ENCODE results near the gene RELN. TPM values are rescaled to one million over a fixed set of nuclear protein-coding genes. Genes with fewer than 3 reads are reported as not detected.

The RELN gene
- total and polyA plus RNA-seq, 5 donors: 1.1 to 4.1 (median 1.4) TPM

GRCh38 chr7:103698064-103698463, 291.4 kb downstream of the RELN start:
- Histone ChIP-seq H3K27me3 (ENCODE audit: control insufficient read depth, insufficient read depth) (peaks cover 2% of the 10 kb centered on the region), H3K9me3 (ENCODE audit: control insufficient read depth, low read length) (no peaks in the 10 kb centered on the region), H3K4me3 (ENCODE audit: low read length) (no peak overlapping the region), H3K4me1 (ENCODE audit: control insufficient read depth, insufficient read depth, low read length) (no peaks in the 10 kb centered on the region), H3K27ac (ENCODE audit: low read length) (no peak overlapping the region)
- ATAC-seq (no peak), DNase-seq (no peak)
- intact Hi-C loops (cut with DNase I): no loop called here

- H3K27ac ChIP-seq (ENCODE audit: low read length): no peak overlapping the region
- H3K9me3 ChIP-seq (ENCODE audit: control insufficient read depth, low read length): no peaks in the 10 kb centered on the region
- no peaks in the 10 kb centered on the region for H3K4me1 ChIP-seq (ENCODE audit: control insufficient read depth, insufficient read depth, low read length)
- DNase-seq (no peak), ATAC-seq (no peak)
- no peak overlapping the region for H3K4me3 ChIP-seq (ENCODE audit: low read length)
- WGBS: 79% methylated on average over 4 of the region's 4 CpGs
- H3K27me3 ChIP-seq (ENCODE audit: control insufficient read depth, insufficient read depth): peaks cover 2% of the 10 kb centered on the region
- intact Hi-C loops (cut with DNase I): no loop called here
Observed at GRCh38 chr7:103695521-103695920, 293.9 kb downstream of the RELN start.

GRCh38 chr7:103694304-103694703, 295.2 kb downstream of the RELN start:
- ATAC-seq (no peak), DNase-seq (no peak)
- Histone ChIP-seq H3K27ac (ENCODE audit: low read length) (no peak overlapping the region), H3K4me1 (ENCODE audit: control insufficient read depth, insufficient read depth, low read length) (no peaks in the 10 kb centered on the region), H3K4me3 (ENCODE audit: low read length) (no peak overlapping the region), H3K27me3 (ENCODE audit: control insufficient read depth, insufficient read depth) (no peaks in the 10 kb centered on the region), H3K9me3 (ENCODE audit: control insufficient read depth, low read length) (no peaks in the 10 kb centered on the region)
- 93% methylated on average over 4 of the region's 4 CpGs for WGBS
- intact Hi-C loops (cut with DNase I): no loop called here

- ATAC-seq (no peak), DNase-seq (no peak)
- WGBS: 74% methylated on average over 4 of the region's 4 CpGs
- Histone ChIP-seq H3K27ac (ENCODE audit: low read length) (no peak overlapping the region), H3K4me1 (ENCODE audit: control insufficient read depth, insufficient read depth, low read length) (no peaks in the 10 kb centered on the region), H3K9me3 (ENCODE audit: control insufficient read depth, low read length) (no peaks in the 10 kb centered on the region), H3K4me3 (ENCODE audit: low read length) (no peak overlapping the region), H3K27me3 (ENCODE audit: control insufficient read depth, insufficient read depth) (no peaks in the 10 kb centered on the region)
- intact Hi-C loops (cut with DNase I): no loop called here
Observed at GRCh38 chr7:103691291-103691690, 298.2 kb downstream of the RELN start.

- 57% methylated on average over 6 of the region's 6 CpGs for WGBS
Observed at GRCh38 chr7:103690242-103690974, 299.1 kb downstream of the RELN start.

GRCh38 chr7:103689255-103689654, 300.2 kb downstream of the RELN start:
- ATAC-seq (no peak), DNase-seq (no peak)
- 48% methylated on average over 5 of the region's 5 CpGs for WGBS
- no peak overlapping the region for H3K4me3 ChIP-seq (ENCODE audit: low read length)
- H3K27me3 ChIP-seq (ENCODE audit: control insufficient read depth, insufficient read depth): no peaks in the 10 kb centered on the region
- H3K9me3 ChIP-seq (ENCODE audit: control insufficient read depth, low read length): no peaks in the 10 kb centered on the region
- intact Hi-C loops (cut with DNase I): no loop called here
- no peak overlapping the region for H3K27ac ChIP-seq (ENCODE audit: low read length)
- H3K4me1 ChIP-seq (ENCODE audit: control insufficient read depth, insufficient read depth, low read length): no peaks in the 10 kb centered on the region

More at GRCh38 chr7:103690242-103690974, 299.1 kb downstream of the RELN start:
- DNase-seq (no peak), ATAC-seq (no peak)
- Histone ChIP-seq H3K4me1 (ENCODE audit: control insufficient read depth, insufficient read depth, low read length) (no peaks in the 10 kb centered on the region), H3K4me3 (ENCODE audit: low read length) (no peak overlapping the region), H3K27ac (ENCODE audit: low read length) (no peak overlapping the region), H3K27me3 (ENCODE audit: control insufficient read depth, insufficient read depth) (no peaks in the 10 kb centered on the region), H3K9me3 (ENCODE audit: control insufficient read depth, low read length) (no peaks in the 10 kb centered on the region)
- intact Hi-C loops (cut with DNase I): no loop called here

- H3K27me3 ChIP-seq (ENCODE audit: control insufficient read depth, insufficient read depth): no peaks in the 10 kb centered on the region
- no peak overlapping the region for H3K27ac ChIP-seq (ENCODE audit: low read length)
- ATAC-seq (no peak), DNase-seq (no peak)
- no peak overlapping the region for H3K4me3 ChIP-seq (ENCODE audit: low read length)
- no peaks in the 10 kb centered on the region for H3K4me1 ChIP-seq (ENCODE audit: control insufficient read depth, insufficient read depth, low read length)
- H3K9me3 ChIP-seq (ENCODE audit: control insufficient read depth, low read length): no peaks in the 10 kb centered on the region
- intact Hi-C loops (cut with DNase I): no loop called here
- 83% methylated on average over 1 of the region's 1 CpG for WGBS
Observed at GRCh38 chr7:103687951-103688350, 301.5 kb downstream of the RELN start.

GRCh38 chr7:103687272-103687671, 302.2 kb downstream of the RELN start:
- 83% methylated on average over 1 of the region's 1 CpG for WGBS
- no peaks in the 10 kb centered on the region for H3K9me3 ChIP-seq (ENCODE audit: control insufficient read depth, low read length)
- H3K27ac ChIP-seq (ENCODE audit: low read length): no peak overlapping the region
- intact Hi-C loops (cut with DNase I): no loop called here
- no peak overlapping the region for H3K4me3 ChIP-seq (ENCODE audit: low read length)
- DNase-seq: no peak
- no peak for ATAC-seq
- H3K4me1 ChIP-seq (ENCODE audit: control insufficient read depth, insufficient read depth, low read length): no peaks in the 10 kb centered on the region
- H3K27me3 ChIP-seq (ENCODE audit: control insufficient read depth, insufficient read depth): no peaks in the 10 kb centered on the region

- Histone ChIP-seq H3K27me3 (ENCODE audit: control insufficient read depth, insufficient read depth) (no peaks in the 10 kb centered on the region), H3K4me1 (ENCODE audit: control insufficient read depth, insufficient read depth, low read length) (no peaks in the 10 kb centered on the region), H3K4me3 (ENCODE audit: low read length) (no peak overlapping the region), H3K27ac (ENCODE audit: low read length) (no peak overlapping the region), H3K9me3 (ENCODE audit: control insufficient read depth, low read length) (no peaks in the 10 kb centered on the region)
- 72% methylated on average over 2 of the region's 2 CpGs for WGBS
- intact Hi-C loops (cut with DNase I): no loop called here
- no peak for DNase-seq
- no peak for ATAC-seq
Observed at GRCh38 chr7:103686763-103687162, 302.7 kb downstream of the RELN start.

GRCh38 chr7:103686064-103686463, 303.4 kb downstream of the RELN start:
- intact Hi-C loops (cut with DNase I): no loop called here
- no peak overlapping the region for H3K4me3 ChIP-seq (ENCODE audit: low read length)
- no peaks in the 10 kb centered on the region for H3K27me3 ChIP-seq (ENCODE audit: control insufficient read depth, insufficient read depth)
- no peak overlapping the region for H3K27ac ChIP-seq (ENCODE audit: low read length)
- ATAC-seq: no peak
- WGBS: 91% methylated on average over 2 of the region's 2 CpGs
- no peaks in the 10 kb centered on the region for H3K4me1 ChIP-seq (ENCODE audit: control insufficient read depth, insufficient read depth, low read length)
- no peaks in the 10 kb centered on the region for H3K9me3 ChIP-seq (ENCODE audit: control insufficient read depth, low read length)
- no peak for DNase-seq

- no peaks in the 10 kb centered on the region for H3K4me1 ChIP-seq (ENCODE audit: control insufficient read depth, insufficient read depth, low read length)
- no peak overlapping the region for H3K4me3 ChIP-seq (ENCODE audit: low read length)
- no peaks in the 10 kb centered on the region for H3K9me3 ChIP-seq (ENCODE audit: control insufficient read depth, low read length)
- DNase-seq (no peak), ATAC-seq (no peak)
- no peak overlapping the region for H3K27ac ChIP-seq (ENCODE audit: low read length)
- no peaks in the 10 kb centered on the region for H3K27me3 ChIP-seq (ENCODE audit: control insufficient read depth, insufficient read depth)
- WGBS: 89% methylated on average over 2 of the region's 2 CpGs
- intact Hi-C loops (cut with DNase I): no loop called here
Observed at GRCh38 chr7:103685646-103686045, 303.8 kb downstream of the RELN start.

- Histone ChIP-seq H3K4me3 (ENCODE audit: low read length) (no peak overlapping the region), H3K27ac (ENCODE audit: low read length) (no peak overlapping the region), H3K27me3 (ENCODE audit: control insufficient read depth, insufficient read depth) (no peaks in the 10 kb centered on the region), H3K9me3 (ENCODE audit: control insufficient read depth, low read length) (no peaks in the 10 kb centered on the region), H3K4me1 (ENCODE audit: control insufficient read depth, insufficient read depth, low read length) (no peaks in the 10 kb centered on the region)
- ATAC-seq (no peak), DNase-seq (no peak)
- intact Hi-C loops (cut with DNase I): loop anchor here in 1 of 4 donors (5.0 kb wide), 1 partner anchor 171 kb away; no protein-coding TSS in a partner anchor
- WGBS: 85% methylated on average over 2 of the region's 2 CpGs
Observed at GRCh38 chr7:103683348-103683747, 306.1 kb downstream of the RELN start.
